Natural killer cell (primary cell): ENCODE data around the gene BCL2. TPM values are rescaled to one million over a fixed set of nuclear protein-coding genes. Genes with fewer than 3 reads are reported as not detected.

Source experiments
- ATAC-seq, 3 donors: fragments of 150-1000 bp in 2 of 3; fragments of 200-7000 bp in 1 of 3; cut with Tn5 transposase; 1 replicate in 1 of 3; 2 replicates in 2 of 3; pipeline ENCODE4 v1.10.0; 2021; ENCODE audit warnings: mild to moderate bottlenecking in 2 of 3, moderate library complexity in 2 of 3
- DNase-seq, 2 donors: peaks; one replicate each; pipeline versions ENCODE4 v3.0.0 to v3.0.0-alpha.2; 2013 to 2021; ENCODE audit warnings: mixed read lengths in 1 of 2
- H3K27ac ChIP-seq: one replicate; pipeline ENCODE4 v1.5.1; 2013; ENCODE audit warnings: mild to moderate bottlenecking, low read length
- H3K27me3 ChIP-seq: one replicate; pipeline ENCODE4 v1.6.1; 2013; ENCODE audit warnings: low read length; ENCODE audit not compliant: control insufficient read depth, insufficient read depth
- H3K36me3 ChIP-seq: one replicate; pipeline ENCODE4 v1.6.1; 2013; ENCODE audit warnings: low read length; ENCODE audit not compliant: control insufficient read depth, insufficient read depth
- H3K4me1 ChIP-seq: one replicate; pipeline ENCODE4 v1.6.1; 2013; ENCODE audit warnings: low read length; ENCODE audit not compliant: control insufficient read depth, insufficient read depth
- H3K4me3 ChIP-seq: one replicate; pipeline ENCODE4 v1.5.1; 2013; ENCODE audit warnings: low read length
- H3K9me3 ChIP-seq: one replicate; pipeline ENCODE4 v1.6.1; 2013; ENCODE audit warnings: low read length; ENCODE audit not compliant: control insufficient read depth, insufficient read depth
- H3K27ac Mint-ChIP-seq, 2 donors: one replicate each; pipeline ENCODE4 v1.8.0; 2022; ENCODE audit warnings: mild to moderate bottlenecking in 2 of 2, mixed read lengths in 2 of 2, moderate library complexity in 1 of 2
- H3K27me3 Mint-ChIP-seq, 2 donors: one replicate each; pipeline ENCODE4 v1.8.0; 2022; ENCODE audit warnings: low read depth in 2 of 2, mixed read lengths in 2 of 2
- H3K36me3 Mint-ChIP-seq: one replicate; pipeline ENCODE4 v1.8.0; 2022; ENCODE audit warnings: mixed read lengths
- H3K4me1 Mint-ChIP-seq, 2 donors: one replicate each; pipeline ENCODE4 v1.8.0; 2022; ENCODE audit warnings: mixed read lengths in 2 of 2
- H3K4me3 Mint-ChIP-seq: one replicate; pipeline ENCODE4 v1.8.0; 2022; ENCODE audit warnings: mild to moderate bottlenecking, moderate library complexity, mixed read lengths
- H3K9me3 Mint-ChIP-seq, 2 donors: one replicate each; pipeline ENCODE4 v1.8.0; 2022; ENCODE audit warnings: mixed read lengths in 2 of 2
- WGBS: methylation state at CpG from one replicate; pipeline ENCODE4 v1.1.7; 2013; ENCODE audit warnings: missing lambda C conversion rate; ENCODE audit not compliant: insufficient coverage; 5-methylcytosine and 5-hydroxymethylcytosine counted together
- intact Hi-C: fragments of 100-400 bp; cut with micrococcal nuclease; formaldehyde crosslinking; loops from one replicate; pipeline ENCODE4 v1.14.2; 2022
- total RNA-seq, 4 donors: library from RNA; stranded (reverse); fragments of 120-200 nt in 1 of 4; gene quantifications; one replicate each; pipeline versions ENCODE4 v1.2.3 to v1.2.4, GENCODE V29; 2013 to 2022
- TF ChIP-seq, protein P1 (sequence below): fragments of 200-600 bp; IDR thresholded peaks from one replicate; pipeline ENCODE4 v1.8.0; 2022; ENCODE audit warnings: antibody characterized with exemption

BCL2 gene
- total RNA-seq, 3 donors from 2014 or later (not counting 1 experiment from before 2014, with no cell fraction given): 28.2 to 64.2 (median 33.4) TPM

DNA sequence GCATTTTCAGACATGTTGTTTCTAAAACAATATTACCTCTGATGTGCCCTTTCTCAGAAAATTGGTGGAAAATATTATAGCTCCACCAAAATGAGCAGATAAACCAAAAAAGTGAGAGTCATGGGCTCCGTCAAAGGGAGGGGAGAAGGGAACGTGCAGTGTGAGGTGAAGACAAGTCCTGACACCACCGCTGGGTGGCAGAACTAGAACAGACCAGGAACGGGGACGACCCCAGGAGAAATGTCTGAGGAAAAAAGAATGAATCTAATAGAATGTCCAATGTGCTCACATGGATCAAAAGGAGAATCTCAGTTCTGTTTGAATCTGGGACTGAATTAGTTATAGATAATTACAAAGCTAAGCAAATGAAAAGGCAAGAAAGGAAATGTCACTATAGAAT lies 22.6 kb upstream of the BCL2 start:
- H3K27ac ChIP-seq: no peak overlapping the region
- H3K36me3 ChIP-seq: peaks cover 13% of the 10 kb centered on the region
- Mint-ChIP-seq H3K4me3 (no peak overlapping the region), H3K4me1 (peaks cover 0 to 5% of the 10 kb centered on the region in 2 donors), H3K27me3 (no peaks in the 10 kb centered on the region), H3K27ac (no peak overlapping the region), H3K9me3 (no peaks in the 10 kb centered on the region), H3K36me3 (no peaks in the 10 kb centered on the region)
- intact Hi-C loops: loop anchor here (1.0 kb wide), 1 partner anchor 97 kb away; no protein-coding TSS in a partner anchor
- TF ChIP-seq, protein P1, sequence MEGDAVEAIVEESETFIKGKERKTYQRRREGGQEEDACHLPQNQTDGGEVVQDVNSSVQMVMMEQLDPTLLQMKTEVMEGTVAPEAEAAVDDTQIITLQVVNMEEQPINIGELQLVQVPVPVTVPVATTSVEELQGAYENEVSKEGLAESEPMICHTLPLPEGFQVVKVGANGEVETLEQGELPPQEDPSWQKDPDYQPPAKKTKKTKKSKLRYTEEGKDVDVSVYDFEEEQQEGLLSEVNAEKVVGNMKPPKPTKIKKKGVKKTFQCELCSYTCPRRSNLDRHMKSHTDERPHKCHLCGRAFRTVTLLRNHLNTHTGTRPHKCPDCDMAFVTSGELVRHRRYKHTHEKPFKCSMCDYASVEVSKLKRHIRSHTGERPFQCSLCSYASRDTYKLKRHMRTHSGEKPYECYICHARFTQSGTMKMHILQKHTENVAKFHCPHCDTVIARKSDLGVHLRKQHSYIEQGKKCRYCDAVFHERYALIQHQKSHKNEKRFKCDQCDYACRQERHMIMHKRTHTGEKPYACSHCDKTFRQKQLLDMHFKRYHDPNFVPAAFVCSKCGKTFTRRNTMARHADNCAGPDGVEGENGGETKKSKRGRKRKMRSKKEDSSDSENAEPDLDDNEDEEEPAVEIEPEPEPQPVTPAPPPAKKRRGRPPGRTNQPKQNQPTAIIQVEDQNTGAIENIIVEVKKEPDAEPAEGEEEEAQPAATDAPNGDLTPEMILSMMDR: peak; percentile 31
- peak in 2 of 3 donors; percentile 75 for ATAC-seq
- DNase-seq: peak in 1 of 2 donors; percentile 58
- WGBS: 57% methylated on average over 5 of the region's 5 CpGs
- no peaks in the 10 kb centered on the region for H3K4me1 ChIP-seq
- H3K27me3 ChIP-seq: no peaks in the 10 kb centered on the region
- H3K4me3 ChIP-seq: no peak overlapping the region
- no peaks in the 10 kb centered on the region for H3K9me3 ChIP-seq

DNA sequence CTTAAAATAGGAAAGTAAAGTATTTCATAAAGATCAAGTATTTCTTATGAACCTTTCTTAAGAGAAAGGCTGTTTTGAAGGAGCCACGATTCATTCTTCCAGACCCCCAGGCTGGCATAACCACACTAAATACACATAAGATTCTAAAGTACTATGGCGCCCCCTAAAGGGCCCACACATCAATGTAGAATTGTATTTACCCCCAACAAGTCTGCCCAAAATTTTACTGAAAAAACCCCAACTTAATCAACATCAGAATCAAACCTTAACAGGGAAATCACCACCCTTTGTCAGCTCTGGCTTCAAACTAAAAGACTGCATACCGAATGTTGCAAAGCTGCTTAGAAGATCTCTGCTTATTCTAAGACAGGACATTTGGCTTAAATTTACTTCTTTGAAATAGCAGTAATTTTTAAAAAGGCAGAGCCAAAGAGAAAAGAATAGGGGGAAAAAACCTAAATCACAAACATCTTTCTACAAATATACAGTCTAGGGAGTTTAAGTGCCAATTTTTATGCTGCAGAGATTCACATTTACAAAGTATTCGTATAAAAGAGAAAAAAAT lies 20.4 kb upstream of the BCL2 start:
- Histone ChIP-seq H3K36me3 (peaks cover 17% of the 10 kb centered on the region), H3K4me3 (no peak overlapping the region), H3K9me3 (no peaks in the 10 kb centered on the region), H3K27me3 (no peaks in the 10 kb centered on the region), H3K4me1 (no peaks in the 10 kb centered on the region), H3K27ac (no peak overlapping the region)
- WGBS: 44% methylated on average over 3 of the region's 4 CpGs
- Mint-ChIP-seq H3K27ac (no peak overlapping the region), H3K27me3 (no peaks in the 10 kb centered on the region), H3K4me1 (peaks cover 0 to 1% of the 10 kb centered on the region in 2 donors), H3K4me3 (no peak overlapping the region), H3K36me3 (no peaks in the 10 kb centered on the region), H3K9me3 (no peaks in the 10 kb centered on the region)
- TF ChIP-seq, protein P1: peak; percentile 64
- ATAC-seq: peak; percentile 61 to 72 (median 69)
- intact Hi-C loops: loop anchor here (1.0 kb wide), 1 partner anchor 324 kb away; no protein-coding TSS in a partner anchor
- peak in 1 of 2 donors; percentile 78 for DNase-seq

DNA sequence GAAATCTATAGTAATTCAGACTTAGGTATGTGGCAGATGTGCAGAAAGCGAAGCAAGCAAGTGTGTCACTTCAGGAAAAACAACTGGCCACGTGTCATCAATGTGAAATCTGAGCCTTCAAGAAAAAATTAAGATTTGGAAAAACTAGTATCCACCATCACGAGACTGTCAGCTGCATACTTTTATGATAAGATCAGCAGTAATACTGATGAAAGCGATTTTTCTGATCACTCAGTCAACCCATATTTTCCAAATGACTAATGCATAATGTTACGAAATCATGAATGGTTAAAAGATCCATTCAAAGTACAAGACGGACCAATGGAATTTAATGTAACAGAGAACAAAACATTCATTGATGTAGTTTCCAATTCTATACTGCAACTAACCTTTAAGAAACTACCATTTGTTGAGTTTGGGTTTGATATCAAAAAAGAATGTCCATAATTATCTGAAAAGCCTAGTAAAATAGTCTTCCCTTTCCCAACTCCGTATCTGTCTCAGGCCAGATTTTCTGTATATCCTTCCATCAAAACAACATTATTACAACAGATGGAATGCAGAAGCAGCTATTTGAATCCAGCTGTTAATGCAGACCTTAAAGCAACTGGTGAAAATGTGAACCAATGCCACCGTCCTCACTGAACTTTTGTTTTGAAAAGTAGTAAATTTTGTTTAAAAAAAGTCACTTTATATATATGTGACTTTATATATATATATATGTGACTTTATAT lies 17.0 kb upstream of the BCL2 start:
- WGBS: 93% methylated on average over 7 of the region's 8 CpGs
- H3K27me3 Mint-ChIP-seq: no peaks in the 10 kb centered on the region
- H3K36me3 Mint-ChIP-seq: no peaks in the 10 kb centered on the region

More for the DNA sequence above, 17.0 kb upstream of the BCL2 start:
- Histone ChIP-seq H3K27me3 (no peaks in the 10 kb centered on the region), H3K9me3 (no peaks in the 10 kb centered on the region), H3K36me3 (peaks cover 16% of the 10 kb centered on the region), H3K4me3 (no peak overlapping the region), H3K4me1 (no peaks in the 10 kb centered on the region), H3K27ac (no peak overlapping the region)
- Mint-ChIP-seq H3K27ac (no peak overlapping the region), H3K4me1 (no peaks in the 10 kb centered on the region), H3K9me3 (no peaks in the 10 kb centered on the region), H3K4me3 (no peak overlapping the region)
- ATAC-seq (no peak), DNase-seq (no peak)
- intact Hi-C loops: no loop called here
- TF ChIP-seq, protein P1: no peak
